ENCODE measurements around the gene LYST.

LYST gene

DNA sequence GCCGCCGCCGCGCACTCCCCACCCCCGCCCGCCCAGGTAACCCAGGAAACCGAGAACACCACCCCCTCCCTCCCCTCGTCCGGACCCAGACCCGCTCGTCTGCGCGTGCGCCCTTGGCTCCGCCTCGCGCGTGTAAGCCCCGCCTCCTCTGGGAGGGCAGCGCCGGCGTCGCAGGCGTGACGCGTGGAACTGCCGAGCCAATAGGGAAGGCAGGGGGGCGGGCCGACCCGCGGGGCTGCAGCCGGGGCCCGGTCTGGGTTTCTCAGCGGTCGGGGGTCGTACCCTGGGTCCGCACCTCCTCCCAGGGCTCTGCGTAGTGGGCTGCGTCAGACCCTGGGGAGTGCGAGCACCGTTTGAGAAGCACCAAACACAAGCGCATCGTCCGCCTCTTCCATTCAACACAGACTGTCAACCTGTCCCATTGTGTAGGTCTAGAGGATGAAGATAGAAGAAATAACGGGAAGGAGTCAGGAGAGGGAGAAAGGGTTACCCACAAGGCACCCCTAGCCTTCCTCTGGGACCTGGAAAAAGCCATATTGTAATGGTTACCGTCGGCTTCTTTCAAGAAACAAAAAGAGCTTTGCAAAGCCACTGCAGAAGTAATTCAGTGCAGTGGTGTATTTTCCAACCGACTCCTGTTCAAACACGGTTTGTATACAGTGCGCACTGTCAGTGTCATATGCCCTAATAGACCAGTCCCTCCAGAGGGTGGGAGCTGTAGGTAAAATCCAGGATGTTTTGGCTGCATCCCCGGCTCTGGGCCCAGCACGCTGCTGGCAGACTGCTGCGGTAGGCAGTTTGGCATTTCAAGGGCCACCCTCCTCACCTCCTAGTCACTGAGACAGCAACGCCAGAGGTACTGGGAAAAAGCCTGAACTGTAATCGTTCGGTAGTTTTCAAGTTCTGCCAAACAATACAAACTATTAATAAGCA is 473 bp upstream of the LYST start:
- H3K4me2 ChIP-seq (ENCODE audit: low read depth, low read length): peak overlapping the region; percentile 92
- no peaks in the 10 kb centered on the region for H4K20me1 ChIP-seq (ENCODE audit: insufficient read depth, low read length)
- peak overlapping the region; percentile 97 for H2AFZ ChIP-seq (ENCODE audit: low read length)
- H3K36me3 ChIP-seq (replicated peaks; ENCODE audit: insufficient read depth, low read length): no peaks in the 10 kb centered on the region
- peak overlapping the region; percentile 88 for H3K4me3 ChIP-seq (ENCODE audit: low read length)
- H3K27ac ChIP-seq (ENCODE audit: low read length): peak overlapping the region; percentile 76
- H3K79me2 ChIP-seq (ENCODE audit: low read length): peaks cover 15% of the 10 kb centered on the region
- H3K9me2 ChIP-seq (replicated peaks; ENCODE audit: insufficient read depth, low read length): no peaks in the 10 kb centered on the region
- H3F3A ChIP-seq (ENCODE audit: insufficient read depth, low read length): peaks cover 22% of the 10 kb centered on the region; the same call in 1 of the 2 replicates
- 0 out of 2 replicates have a peak, but pooled peaks cover 3% of the 10 kb centered on the region for H3K4me1 ChIP-seq (ENCODE audit: low read length)
- TF ChIP-seq CTCF (IDR thresholded peaks at IDR 0.05; ENCODE audit: low read length) (no peak), EZH2phosphoT487 (IDR thresholded peaks at IDR 0.05; ENCODE audit: low read length) (no peak), EZH2 (optimal IDR thresholded peaks at IDR 0.05; ENCODE audit: low read depth, low read length) (no peak)
- no peaks in the 10 kb centered on the region for H3K9me3 ChIP-seq (replicated peaks; ENCODE audit: insufficient read depth, low read length)
- H3K27me3 ChIP-seq (replicated peaks; ENCODE audit: insufficient read depth, low read length): no peaks in the 10 kb centered on the region
- peak overlapping the region; percentile 87 for H3K9ac ChIP-seq (ENCODE audit: low read length)
- DNase-seq: peak; percentile 97

- Histone ChIP-seq H3F3A (ENCODE audit: insufficient read depth, low read length) (peaks cover 22% of the 10 kb centered on the region; the same call in 1 of the 2 replicates), H3K27ac (ENCODE audit: low read length) (peak overlapping the region; percentile 76; the same call in 1 of the 2 replicates), H2AFZ (ENCODE audit: low read length) (peak overlapping the region; percentile 88), H3K27me3 (replicated peaks; ENCODE audit: insufficient read depth, low read length) (no peaks in the 10 kb centered on the region), H3K4me3 (ENCODE audit: low read length) (peak overlapping the region; percentile 88), H3K4me2 (ENCODE audit: low read depth, low read length) (peak overlapping the region; percentile 90), H3K36me3 (replicated peaks; ENCODE audit: insufficient read depth, low read length) (no peaks in the 10 kb centered on the region), H3K9me2 (replicated peaks; ENCODE audit: insufficient read depth, low read length) (no peaks in the 10 kb centered on the region), H3K9ac (ENCODE audit: low read length) (peak overlapping the region; percentile 87), H3K79me2 (ENCODE audit: low read length) (peaks cover 15% of the 10 kb centered on the region), H3K9me3 (replicated peaks; ENCODE audit: insufficient read depth, low read length) (no peaks in the 10 kb centered on the region), H4K20me1 (ENCODE audit: insufficient read depth, low read length) (no peaks in the 10 kb centered on the region), H3K4me1 (ENCODE audit: low read length) (0 out of 2 replicates have a peak, but pooled peaks cover 3% of the 10 kb centered on the region)
- TF ChIP-seq EZH2 (optimal IDR thresholded peaks at IDR 0.05; ENCODE audit: low read depth, low read length) (no peak), EZH2phosphoT487 (IDR thresholded peaks at IDR 0.05; ENCODE audit: low read length) (no peak), CTCF (IDR thresholded peaks at IDR 0.05; ENCODE audit: low read length) (no peak)
- DNase-seq: no peak
Measured at GRCh38 chr1:235865565-235866204, 1.0 kb downstream of the LYST start.

- Histone ChIP-seq H3K79me2 (ENCODE audit: low read length) (peaks cover 15% of the 10 kb centered on the region), H2AFZ (ENCODE audit: low read length) (no peak overlapping the region), H3K4me1 (ENCODE audit: low read length) (0 out of 2 replicates have a peak, but pooled peaks cover 3% of the 10 kb centered on the region), H3K9ac (ENCODE audit: low read length) (no peak overlapping the region), H3K4me3 (ENCODE audit: low read length) (no peak overlapping the region), H3K9me3 (replicated peaks; ENCODE audit: insufficient read depth, low read length) (no peaks in the 10 kb centered on the region), H3K27ac (ENCODE audit: low read length) (no peak overlapping the region), H3K27me3 (replicated peaks; ENCODE audit: insufficient read depth, low read length) (no peaks in the 10 kb centered on the region), H3K9me2 (replicated peaks; ENCODE audit: insufficient read depth, low read length) (no peaks in the 10 kb centered on the region), H4K20me1 (ENCODE audit: insufficient read depth, low read length) (no peaks in the 10 kb centered on the region), H3K4me2 (ENCODE audit: low read depth, low read length) (no peak overlapping the region), H3F3A (ENCODE audit: insufficient read depth, low read length) (peaks cover 22% of the 10 kb centered on the region; the same call in 1 of the 2 replicates), H3K36me3 (replicated peaks; ENCODE audit: insufficient read depth, low read length) (no peaks in the 10 kb centered on the region)
- TF ChIP-seq CTCF (IDR thresholded peaks at IDR 0.05; ENCODE audit: low read length) (no peak), EZH2 (optimal IDR thresholded peaks at IDR 0.05; ENCODE audit: low read depth, low read length) (no peak), EZH2phosphoT487 (IDR thresholded peaks at IDR 0.05; ENCODE audit: low read length) (no peak)
- no peak for DNase-seq
Measured at GRCh38 chr1:235864931-235865525, 1.7 kb downstream of the LYST start.

Data from MM.1S (cell line).